SU-DHL-6 (cell line): ENCODE data around the gene PDLIM7.

ENCODE experiments used
- EZH2phosphoT487 ChIP-seq: fragments of 200-600 bp; sonication (generic), shearing (Covaris generic); conservative IDR thresholded peaks from 2 replicates; pipeline ENCODE4 v1.6.1; 2018; ENCODE audit warnings: mild to moderate bottlenecking, antibody characterized with exemption, low read length, moderate library complexity, mixed read lengths
- TF ChIP-seq, protein P1 (sequence below): fragments of 200-600 bp; sonication (generic); IDR thresholded peaks from one replicate; pipeline ENCODE4 v1.5.1; 2017; ENCODE audit warnings: antibody characterized with exemption, mild to moderate bottlenecking, low read length, moderate library complexity; ENCODE audit not compliant: insufficient read depth, poor library complexity, severe bottlenecking

GRCh38 chr5:177507596-177508220, 10.3 kb upstream of the PDLIM7 start:
- TF ChIP-seq, protein P1, sequence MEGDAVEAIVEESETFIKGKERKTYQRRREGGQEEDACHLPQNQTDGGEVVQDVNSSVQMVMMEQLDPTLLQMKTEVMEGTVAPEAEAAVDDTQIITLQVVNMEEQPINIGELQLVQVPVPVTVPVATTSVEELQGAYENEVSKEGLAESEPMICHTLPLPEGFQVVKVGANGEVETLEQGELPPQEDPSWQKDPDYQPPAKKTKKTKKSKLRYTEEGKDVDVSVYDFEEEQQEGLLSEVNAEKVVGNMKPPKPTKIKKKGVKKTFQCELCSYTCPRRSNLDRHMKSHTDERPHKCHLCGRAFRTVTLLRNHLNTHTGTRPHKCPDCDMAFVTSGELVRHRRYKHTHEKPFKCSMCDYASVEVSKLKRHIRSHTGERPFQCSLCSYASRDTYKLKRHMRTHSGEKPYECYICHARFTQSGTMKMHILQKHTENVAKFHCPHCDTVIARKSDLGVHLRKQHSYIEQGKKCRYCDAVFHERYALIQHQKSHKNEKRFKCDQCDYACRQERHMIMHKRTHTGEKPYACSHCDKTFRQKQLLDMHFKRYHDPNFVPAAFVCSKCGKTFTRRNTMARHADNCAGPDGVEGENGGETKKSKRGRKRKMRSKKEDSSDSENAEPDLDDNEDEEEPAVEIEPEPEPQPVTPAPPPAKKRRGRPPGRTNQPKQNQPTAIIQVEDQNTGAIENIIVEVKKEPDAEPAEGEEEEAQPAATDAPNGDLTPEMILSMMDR: no peak
- TF ChIP-seq EZH2phosphoT487: no peak
